Adrenal gland (tissue), 5 donors: ENCODE measurements around the gene ATP13A5.

Experiments
- POLR2A ChIP-seq, 2 donors: fragments of 450-650 bp; IDR thresholded peaks; one replicate each; pipeline ENCODE4 v1.6.1; 2017; ENCODE audit warnings: antibody characterized with exemption in 2 of 2, mild to moderate bottlenecking in 2 of 2, moderate library complexity in 1 of 2
- TF ChIP-seq, protein P1 (sequence below), 6 experiments: fragments of 450-650 bp in 4 of 6; fragments of 200-600 bp in 2 of 6; sonication (generic) in 1 of 6; IDR thresholded peaks; 1 replicate in 5 of 6; 2 replicates in 1 of 6; pipeline versions ENCODE4 v1.5.1 to v1.8.0; 2016 to 2021; ENCODE audit warnings: antibody characterized with exemption in 6 of 6, mild to moderate bottlenecking in 2 of 6, moderate library complexity in 1 of 6
- donor health status: DM: no; HTN: no; CAD: no.

GRCh38 chr3:193241716-193242115, 136.8 kb downstream of the ATP13A5 start:
- TF ChIP-seq POLR2A (IDR thresholded peaks at IDR 0.05) = no peak
- TF ChIP-seq, protein P1, sequence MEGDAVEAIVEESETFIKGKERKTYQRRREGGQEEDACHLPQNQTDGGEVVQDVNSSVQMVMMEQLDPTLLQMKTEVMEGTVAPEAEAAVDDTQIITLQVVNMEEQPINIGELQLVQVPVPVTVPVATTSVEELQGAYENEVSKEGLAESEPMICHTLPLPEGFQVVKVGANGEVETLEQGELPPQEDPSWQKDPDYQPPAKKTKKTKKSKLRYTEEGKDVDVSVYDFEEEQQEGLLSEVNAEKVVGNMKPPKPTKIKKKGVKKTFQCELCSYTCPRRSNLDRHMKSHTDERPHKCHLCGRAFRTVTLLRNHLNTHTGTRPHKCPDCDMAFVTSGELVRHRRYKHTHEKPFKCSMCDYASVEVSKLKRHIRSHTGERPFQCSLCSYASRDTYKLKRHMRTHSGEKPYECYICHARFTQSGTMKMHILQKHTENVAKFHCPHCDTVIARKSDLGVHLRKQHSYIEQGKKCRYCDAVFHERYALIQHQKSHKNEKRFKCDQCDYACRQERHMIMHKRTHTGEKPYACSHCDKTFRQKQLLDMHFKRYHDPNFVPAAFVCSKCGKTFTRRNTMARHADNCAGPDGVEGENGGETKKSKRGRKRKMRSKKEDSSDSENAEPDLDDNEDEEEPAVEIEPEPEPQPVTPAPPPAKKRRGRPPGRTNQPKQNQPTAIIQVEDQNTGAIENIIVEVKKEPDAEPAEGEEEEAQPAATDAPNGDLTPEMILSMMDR (IDR thresholded peaks at IDR 0.05) = no peak
